Fibroblast of pulmonary artery (primary cell): ENCODE data around the gene WDR35.
A peak's percentile ranks its signal among the peaks of the same experiment; 100 is the strongest.

Experiments
- DNase-seq: peaks from one replicate; pipeline ENCODE4 v3.0.0-alpha.2; 2010; ENCODE audit warnings: low read depth
- H3K4me3 ChIP-seq: replicated peaks from 2 replicates; pipeline ENCODE4 v1.5.1; 2011; ENCODE audit warnings: low read depth, mild to moderate bottlenecking, control low read depth, low read length, moderate library complexity
- TF ChIP-seq, protein P1 (sequence below): IDR thresholded peaks from 2 replicates; pipeline ENCODE4 v1.5.1; 2011; ENCODE audit warnings: mild to moderate bottlenecking, control low read depth, low read length, inconsistent platforms; ENCODE audit errors: missing control alignments

The WDR35 gene

DNA sequence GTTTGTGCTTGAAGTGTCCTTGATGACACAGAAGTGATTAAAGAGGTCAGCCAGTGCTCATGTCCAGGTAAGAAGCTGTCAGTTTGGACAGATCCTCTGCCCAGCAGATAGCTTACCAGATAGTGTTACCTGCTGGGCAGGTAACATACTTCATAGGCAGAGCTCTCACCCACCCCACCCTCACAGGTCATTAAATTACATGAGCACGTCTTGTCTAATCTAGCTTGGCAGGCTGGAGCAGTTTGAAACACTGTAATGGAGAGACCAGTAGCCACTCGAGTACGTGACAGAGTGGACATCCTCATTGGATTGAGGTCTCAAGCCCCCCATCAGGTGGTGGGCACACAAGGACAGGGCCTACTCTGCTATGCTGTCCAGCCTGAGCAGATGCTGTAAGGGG is 115.2 kb downstream of the WDR35 start:
- TF ChIP-seq, protein P1, sequence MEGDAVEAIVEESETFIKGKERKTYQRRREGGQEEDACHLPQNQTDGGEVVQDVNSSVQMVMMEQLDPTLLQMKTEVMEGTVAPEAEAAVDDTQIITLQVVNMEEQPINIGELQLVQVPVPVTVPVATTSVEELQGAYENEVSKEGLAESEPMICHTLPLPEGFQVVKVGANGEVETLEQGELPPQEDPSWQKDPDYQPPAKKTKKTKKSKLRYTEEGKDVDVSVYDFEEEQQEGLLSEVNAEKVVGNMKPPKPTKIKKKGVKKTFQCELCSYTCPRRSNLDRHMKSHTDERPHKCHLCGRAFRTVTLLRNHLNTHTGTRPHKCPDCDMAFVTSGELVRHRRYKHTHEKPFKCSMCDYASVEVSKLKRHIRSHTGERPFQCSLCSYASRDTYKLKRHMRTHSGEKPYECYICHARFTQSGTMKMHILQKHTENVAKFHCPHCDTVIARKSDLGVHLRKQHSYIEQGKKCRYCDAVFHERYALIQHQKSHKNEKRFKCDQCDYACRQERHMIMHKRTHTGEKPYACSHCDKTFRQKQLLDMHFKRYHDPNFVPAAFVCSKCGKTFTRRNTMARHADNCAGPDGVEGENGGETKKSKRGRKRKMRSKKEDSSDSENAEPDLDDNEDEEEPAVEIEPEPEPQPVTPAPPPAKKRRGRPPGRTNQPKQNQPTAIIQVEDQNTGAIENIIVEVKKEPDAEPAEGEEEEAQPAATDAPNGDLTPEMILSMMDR = no peak
- no peak for DNase-seq
- H3K4me3 ChIP-seq = no peak overlapping the region

DNA sequence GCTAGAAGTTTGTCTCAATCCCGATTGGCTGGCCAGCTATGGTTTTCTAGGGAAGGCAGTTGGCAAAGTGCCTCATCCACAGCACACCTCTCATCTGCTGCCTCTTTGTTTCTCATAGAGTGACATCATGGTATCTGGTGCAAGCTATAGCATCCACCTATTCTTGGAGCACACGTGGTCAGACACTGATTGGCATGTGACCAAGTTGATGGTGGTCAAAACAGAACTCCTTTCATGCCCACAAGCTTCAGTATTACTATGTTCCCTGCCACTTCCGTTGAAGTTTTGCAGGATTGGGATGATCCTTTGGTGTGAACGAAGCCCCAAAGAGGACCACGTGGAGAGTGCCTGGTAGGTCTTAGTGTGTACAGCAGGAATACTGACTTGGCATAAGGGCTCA is 116.9 kb downstream of the WDR35 start:
- no peak overlapping the region for H3K4me3 ChIP-seq
- TF ChIP-seq, protein P1 = no peak
- no peak for DNase-seq

DNA sequence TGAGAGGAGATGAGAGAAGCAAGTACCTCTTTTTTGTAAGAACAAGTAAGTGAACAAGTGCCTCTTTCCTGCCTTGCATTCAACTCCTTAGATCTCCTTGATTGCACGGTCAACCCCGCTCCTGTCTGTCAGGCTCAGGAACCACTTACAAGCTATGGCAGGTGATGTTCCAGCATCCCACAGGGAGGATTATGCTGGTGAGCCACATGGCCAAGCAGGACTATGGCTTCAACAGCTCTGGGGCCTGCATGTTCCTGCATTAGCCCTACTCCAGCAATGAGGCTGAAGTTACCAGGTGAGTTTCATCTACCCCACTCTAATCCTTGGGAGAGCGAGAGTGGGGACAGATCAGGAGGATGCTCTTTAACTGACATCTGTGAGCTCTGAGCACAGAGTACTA is 117.6 kb downstream of the WDR35 start:
- DNase-seq = no peak
- TF ChIP-seq, protein P1 = no peak

DNA sequence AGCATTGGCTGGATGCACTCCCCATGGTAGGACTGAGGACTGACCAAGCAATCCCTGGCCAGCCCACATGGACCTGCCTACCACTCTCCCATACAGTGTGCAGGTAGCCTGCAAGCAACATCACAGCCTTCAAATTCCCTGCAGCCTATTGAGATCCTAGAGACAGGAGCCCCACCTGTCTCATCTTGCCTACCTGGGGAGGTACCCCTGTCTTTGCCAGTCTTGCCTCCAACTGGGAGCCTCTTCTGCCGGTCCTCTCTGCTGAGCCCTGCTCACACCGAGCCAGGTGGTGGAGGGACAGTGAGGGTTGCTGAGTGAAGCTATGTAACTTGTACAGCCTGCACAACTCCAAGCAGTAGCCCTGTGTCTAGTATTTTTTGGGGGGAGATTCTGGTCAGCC is 118.1 kb downstream of the WDR35 start:
- DNase-seq = no peak
- H3K4me3 ChIP-seq = no peak overlapping the region
- TF ChIP-seq, protein P1 = no peak

More for the DNA sequence above, 117.6 kb downstream of the WDR35 start:
- no peak overlapping the region for H3K4me3 ChIP-seq

DNA sequence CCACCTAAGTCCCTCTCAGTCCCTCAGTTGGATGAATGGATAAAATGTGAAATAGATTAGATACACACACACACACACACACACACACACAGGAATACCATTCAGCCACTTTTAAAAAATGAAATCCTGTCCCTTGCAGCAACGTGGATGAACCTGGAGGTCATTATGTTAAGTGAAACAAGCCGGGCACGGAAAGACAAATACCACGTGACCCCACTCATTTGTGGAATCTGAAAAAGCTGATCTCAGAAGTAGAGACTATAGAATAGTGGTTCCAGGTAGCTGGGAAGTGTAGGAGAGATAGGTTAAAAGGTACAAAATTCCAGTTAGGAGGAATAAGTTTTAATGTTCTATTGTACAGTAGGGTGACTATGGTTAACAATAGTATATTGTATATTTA is 119.1 kb downstream of the WDR35 start:
- no peak for DNase-seq
- TF ChIP-seq, protein P1 = no peak
- H3K4me3 ChIP-seq = no peak overlapping the region

DNA sequence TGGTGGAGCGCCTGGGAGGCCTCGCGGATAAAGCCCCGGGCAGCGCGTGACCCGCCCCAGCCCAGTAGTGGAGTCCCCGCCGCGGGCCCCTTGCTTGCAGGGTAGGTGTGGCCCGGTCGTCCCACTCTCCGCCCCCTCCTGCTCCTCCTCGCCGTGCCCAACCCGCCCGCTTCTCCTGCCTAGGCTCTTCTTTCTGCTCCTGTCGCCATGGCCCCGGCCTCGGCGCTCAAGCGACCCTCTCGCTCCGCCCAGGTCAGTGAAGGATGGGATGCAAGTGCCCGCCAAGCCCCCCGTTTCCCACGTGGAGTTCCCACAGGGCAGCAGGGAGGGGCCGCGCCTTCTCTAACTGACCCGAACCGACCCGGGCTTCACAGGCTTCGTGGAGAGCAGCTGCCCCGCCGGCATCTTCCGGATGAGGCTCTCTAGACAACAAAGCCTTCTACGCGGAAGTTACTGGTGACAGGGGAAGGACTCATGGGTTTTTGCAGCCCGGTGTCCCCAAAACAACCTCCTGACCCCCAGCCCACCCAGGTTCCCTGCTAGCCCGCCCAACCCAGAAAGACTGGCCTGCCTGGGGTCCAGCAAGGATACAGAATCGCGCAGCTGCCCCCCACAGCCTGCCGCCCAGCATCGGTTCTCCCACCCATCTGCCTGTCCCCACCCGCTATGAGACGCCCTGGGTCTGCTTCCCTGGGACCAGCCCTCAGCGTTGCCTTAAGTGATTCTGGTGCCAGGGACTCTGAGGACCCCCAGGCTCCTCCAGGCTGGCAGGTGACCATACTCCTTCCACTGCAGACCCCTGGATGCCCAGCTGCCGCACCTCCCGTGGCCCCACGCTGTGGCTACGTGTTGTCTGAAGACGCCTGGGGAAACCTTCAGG is 121.0 kb downstream of the WDR35 start:
- DNase-seq = peak; percentile 37
- H3K4me3 ChIP-seq = peak overlapping the region; percentile 59
- TF ChIP-seq, protein P1 = no peak

DNA sequence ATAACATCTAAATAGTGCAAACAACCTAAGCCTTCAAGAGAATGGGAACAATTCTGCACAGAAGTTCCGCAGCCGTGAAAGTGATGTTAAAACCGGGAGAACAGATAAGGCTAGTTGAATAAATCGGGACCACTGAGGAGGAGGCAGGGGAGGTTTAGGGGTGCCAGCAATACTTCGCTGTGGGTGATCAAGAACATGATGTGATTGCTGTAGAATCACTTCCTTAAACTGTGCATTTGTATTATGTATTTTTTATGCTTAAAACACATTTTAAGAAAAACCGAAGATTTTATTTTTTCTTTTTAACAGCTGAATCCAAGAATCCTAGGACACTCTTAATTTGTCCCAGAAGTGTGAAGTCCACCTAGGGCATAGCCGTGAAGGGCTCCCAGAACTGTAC is 121.7 kb downstream of the WDR35 start:
- DNase-seq = no peak
- TF ChIP-seq, protein P1 = no peak
- peak overlapping the region; percentile 59 for H3K4me3 ChIP-seq
